ENCODE measurements around the gene LRRC75B. TPM values are rescaled to one million over a fixed set of nuclear protein-coding genes. Genes with fewer than 3 reads are reported as not detected.

LRRC75B gene
- total and polyA plus RNA-seq, 2 of the 13 experiments (the other 11 are each of a cell fraction or from before 2014, with no cell fraction given) = 11.8 to 34.8 TPM

DNA sequence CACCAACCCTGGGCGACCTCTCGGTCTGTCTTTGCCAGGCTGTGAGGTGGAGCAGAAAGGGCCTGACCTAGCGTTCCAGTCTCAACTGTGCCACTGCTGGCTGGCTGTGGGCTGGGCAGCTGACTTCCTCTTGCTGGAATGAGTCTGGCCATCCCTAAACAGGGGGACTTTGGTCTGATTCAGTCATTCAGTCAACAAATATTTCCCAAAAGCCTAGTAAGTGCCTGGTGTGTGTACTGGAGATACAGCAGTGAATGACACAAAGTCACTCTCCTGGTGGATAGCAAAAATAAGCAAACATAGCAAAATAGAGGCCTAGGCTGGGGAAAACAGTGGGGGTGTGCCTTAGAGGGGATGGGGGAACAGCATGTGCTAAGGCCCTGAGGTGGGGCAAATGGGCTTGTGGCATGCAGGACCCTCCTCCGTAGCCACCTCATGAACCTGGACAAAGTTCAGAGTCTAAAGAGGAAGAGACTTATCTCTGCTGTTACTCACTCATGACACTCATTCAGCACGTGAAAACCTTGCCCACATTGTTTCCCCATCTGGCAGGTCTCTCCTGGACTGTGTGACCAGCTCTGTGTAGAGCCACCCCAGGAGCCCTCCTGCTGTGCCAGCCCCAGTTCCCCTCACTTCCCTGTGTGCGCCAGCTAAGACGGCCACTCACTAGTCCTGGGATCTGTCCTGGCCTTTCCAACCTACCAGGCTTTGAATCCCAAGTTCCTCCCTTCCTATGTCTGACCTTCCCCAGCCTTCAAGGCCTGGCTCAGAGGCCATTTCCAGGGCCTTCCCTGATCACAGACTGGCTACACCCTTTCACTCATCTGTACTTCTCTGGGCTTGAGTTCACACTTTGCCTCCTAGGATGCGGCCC is 42.6 kb downstream of the LRRC75B start (continued):
- 0 out of 2 replicates have a peak, but pooled peaks have one; percentile 52 for TF ChIP-seq ZNF800 (CRISPR knock-in tag; IDR thresholded peaks at IDR 0.05)
- peak; percentile 91 for TF ChIP-seq ZNF205 (CRISPR knock-in tag; IDR thresholded peaks at IDR 0.05)
- no peak for TF ChIP-seq ZKSCAN5 (CRISPR knock-in tag; IDR thresholded peaks at IDR 0.05)
- peak; percentile 91 for TF ChIP-seq CSRNP1 (CRISPR knock-in tag; IDR thresholded peaks at IDR 0.05)
- peak; percentile 71; the same call in 1 of the 2 replicates for TF ChIP-seq ZMYM4 (CRISPR knock-in tag; IDR thresholded peaks at IDR 0.05)
- no peak for TF ChIP-seq JDP2 (CRISPR knock-in tag; IDR thresholded peaks at IDR 0.05; ENCODE audit: borderline replicate concordance)
- 0 out of 2 replicates have a peak, but pooled peaks have one; percentile 32 for TF ChIP-seq YEATS2 (CRISPR knock-in tag; IDR thresholded peaks at IDR 0.05; ENCODE audit: borderline replicate concordance)
- TF ChIP-seq, protein P1, sequence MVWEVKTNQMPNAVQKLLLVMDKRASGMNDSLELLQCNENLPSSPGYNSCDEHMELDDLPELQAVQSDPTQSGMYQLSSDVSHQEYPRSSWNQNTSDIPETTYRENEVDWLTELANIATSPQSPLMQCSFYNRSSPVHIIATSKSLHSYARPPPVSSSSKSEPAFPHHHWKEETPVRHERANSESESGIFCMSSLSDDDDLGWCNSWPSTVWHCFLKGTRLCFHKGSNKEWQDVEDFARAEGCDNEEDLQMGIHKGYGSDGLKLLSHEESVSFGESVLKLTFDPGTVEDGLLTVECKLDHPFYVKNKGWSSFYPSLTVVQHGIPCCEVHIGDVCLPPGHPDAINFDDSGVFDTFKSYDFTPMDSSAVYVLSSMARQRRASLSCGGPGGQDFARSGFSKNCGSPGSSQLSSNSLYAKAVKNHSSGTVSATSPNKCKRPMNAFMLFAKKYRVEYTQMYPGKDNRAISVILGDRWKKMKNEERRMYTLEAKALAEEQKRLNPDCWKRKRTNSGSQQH (CRISPR knock-in tag; IDR thresholded peaks at IDR 0.05; ENCODE audit: low read depth) = peak; percentile 46; the same call in 1 of the 2 replicates
- no peak for TF ChIP-seq ZNF451 (CRISPR knock-in tag; IDR thresholded peaks at IDR 0.05)
- TF ChIP-seq MEF2D (CRISPR knock-in tag; IDR thresholded peaks at IDR 0.05) = peak; percentile 72; the same call in 1 of the 2 replicates
- peak; percentile 79; the same call in 1 of the 2 replicates for TF ChIP-seq ZNF598 (CRISPR knock-in tag; IDR thresholded peaks at IDR 0.05; ENCODE audit: borderline replicate concordance)
- TF ChIP-seq MED1 (CRISPR knock-in tag; IDR thresholded peaks at IDR 0.05) = peak; percentile 95
- no peak for TF ChIP-seq SYNCRIP (IDR thresholded peaks at IDR 0.05; ENCODE audit: insufficient read depth, low read depth, low read length)
- TF ChIP-seq MTF2 (CRISPR knock-in tag; IDR thresholded peaks at IDR 0.05; ENCODE audit: borderline replicate concordance) = peak; percentile 25; the same call in 1 of the 2 replicates
- TF ChIP-seq, protein P2, sequence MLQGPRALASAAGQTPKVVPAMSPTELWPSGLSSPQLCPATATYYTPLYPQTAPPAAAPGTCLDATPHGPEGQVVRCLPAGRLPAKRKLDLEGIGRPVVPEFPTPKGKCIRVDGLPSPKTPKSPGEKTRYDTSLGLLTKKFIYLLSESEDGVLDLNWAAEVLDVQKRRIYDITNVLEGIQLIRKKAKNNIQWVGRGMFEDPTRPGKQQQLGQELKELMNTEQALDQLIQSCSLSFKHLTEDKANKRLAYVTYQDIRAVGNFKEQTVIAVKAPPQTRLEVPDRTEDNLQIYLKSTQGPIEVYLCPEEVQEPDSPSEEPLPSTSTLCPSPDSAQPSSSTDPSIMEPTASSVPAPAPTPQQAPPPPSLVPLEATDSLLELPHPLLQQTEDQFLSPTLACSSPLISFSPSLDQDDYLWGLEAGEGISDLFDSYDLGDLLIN (CRISPR knock-in tag; IDR thresholded peaks at IDR 0.05; ENCODE audit: borderline replicate concordance) = peak; percentile 45; the same call in 1 of the 2 replicates
- no peak for TF ChIP-seq GLMP (CRISPR knock-in tag; IDR thresholded peaks at IDR 0.05; ENCODE audit: borderline replicate concordance)

Measured in HepG2 (cell line).